LHCN-M2 (cell line): Measurements from ENCODE around the gene LIMS2. TPM values are rescaled to one million over a fixed set of nuclear protein-coding genes. Genes with fewer than 3 reads are reported as not detected.
A peak's percentile ranks its signal among the peaks of the same experiment; 100 is the strongest.

Source experiments
- DNase-seq: peaks from one replicate; pipeline ENCODE4 v3.0.0-alpha.2; 2012; ENCODE audit warnings: low read depth
- total RNA-seq: library from RNA; depleted of rRNA; stranded (reverse); fragments of >200 nt; gene quantifications from 2 replicates; pipeline ENCODE4 v1.2.3, GENCODE V29; 2014

The LIMS2 gene
- total RNA-seq, 1 experiment from 2014 or later = 2.3 TPM

- DNase-seq = peak; percentile 34
These were observed 51.7 kb downstream of the LIMS2 start for GRCh38 chr2:127623388-127624319.

- no peak for DNase-seq
These were observed 52.6 kb downstream of the LIMS2 start for GRCh38 chr2:127622561-127623387.

GRCh38 chr2:127621981-127622431 lies 53.3 kb downstream of the LIMS2 start:
- no peak for DNase-seq

GRCh38 chr2:127620866-127621265 lies 54.5 kb downstream of the LIMS2 start:
- no peak for DNase-seq

- no peak for DNase-seq
These were observed 55.2 kb downstream of the LIMS2 start for GRCh38 chr2:127619877-127620705.

- no peak for DNase-seq
These were observed 56.1 kb downstream of the LIMS2 start for GRCh38 chr2:127619203-127619590.

- DNase-seq = no peak
These were observed 56.7 kb downstream of the LIMS2 start for GRCh38 chr2:127618551-127619202.

GRCh38 chr2:127615511-127616166 lies 59.7 kb downstream of the LIMS2 start:
- no peak for DNase-seq

- DNase-seq = peak; percentile 46
These were observed 60.6 kb downstream of the LIMS2 start for GRCh38 chr2:127614731-127615130.

GRCh38 chr2:127614246-127614645 lies 61.1 kb downstream of the LIMS2 start:
- no peak for DNase-seq

- DNase-seq = no peak
These were observed 63.1 kb downstream of the LIMS2 start for GRCh38 chr2:127612111-127612822.

GRCh38 chr2:127611076-127611925 lies 64.0 kb downstream of the LIMS2 start:
- DNase-seq = no peak

- DNase-seq = no peak
These were observed 64.8 kb downstream of the LIMS2 start for GRCh38 chr2:127610561-127610960.

GRCh38 chr2:127609818-127610217 lies 65.5 kb downstream of the LIMS2 start:
- no peak for DNase-seq

- DNase-seq = no peak
These were observed 66.1 kb downstream of the LIMS2 start for GRCh38 chr2:127609031-127609751.

- DNase-seq = no peak
These were observed 67.0 kb downstream of the LIMS2 start for GRCh38 chr2:127608061-127609030.

GRCh38 chr2:127607399-127607908 lies 67.9 kb downstream of the LIMS2 start:
- DNase-seq = no peak
